GM12873 (cell line): ENCODE measurements around the gene DNAAF5.

Source experiments
- TF ChIP-seq, protein P1 (sequence below): IDR thresholded peaks from 2 replicates; pipeline ENCODE4 v1.5.1; 2012; ENCODE audit warnings: low read depth, mild to moderate bottlenecking, moderate library complexity, low read length, control low read depth; ENCODE audit not compliant: insufficient read depth; ENCODE audit errors: missing control alignments

DNAAF5 gene

GRCh38 chr7:739983-740942 is 13.8 kb downstream of the DNAAF5 start:
- TF ChIP-seq, protein P1, sequence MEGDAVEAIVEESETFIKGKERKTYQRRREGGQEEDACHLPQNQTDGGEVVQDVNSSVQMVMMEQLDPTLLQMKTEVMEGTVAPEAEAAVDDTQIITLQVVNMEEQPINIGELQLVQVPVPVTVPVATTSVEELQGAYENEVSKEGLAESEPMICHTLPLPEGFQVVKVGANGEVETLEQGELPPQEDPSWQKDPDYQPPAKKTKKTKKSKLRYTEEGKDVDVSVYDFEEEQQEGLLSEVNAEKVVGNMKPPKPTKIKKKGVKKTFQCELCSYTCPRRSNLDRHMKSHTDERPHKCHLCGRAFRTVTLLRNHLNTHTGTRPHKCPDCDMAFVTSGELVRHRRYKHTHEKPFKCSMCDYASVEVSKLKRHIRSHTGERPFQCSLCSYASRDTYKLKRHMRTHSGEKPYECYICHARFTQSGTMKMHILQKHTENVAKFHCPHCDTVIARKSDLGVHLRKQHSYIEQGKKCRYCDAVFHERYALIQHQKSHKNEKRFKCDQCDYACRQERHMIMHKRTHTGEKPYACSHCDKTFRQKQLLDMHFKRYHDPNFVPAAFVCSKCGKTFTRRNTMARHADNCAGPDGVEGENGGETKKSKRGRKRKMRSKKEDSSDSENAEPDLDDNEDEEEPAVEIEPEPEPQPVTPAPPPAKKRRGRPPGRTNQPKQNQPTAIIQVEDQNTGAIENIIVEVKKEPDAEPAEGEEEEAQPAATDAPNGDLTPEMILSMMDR = no peak

- TF ChIP-seq, protein P1 = no peak
Measured at GRCh38 chr7:741191-741671, 14.7 kb downstream of the DNAAF5 start.

- TF ChIP-seq, protein P1 = no peak
Measured at GRCh38 chr7:741850-742249, 15.4 kb downstream of the DNAAF5 start.

DNA sequence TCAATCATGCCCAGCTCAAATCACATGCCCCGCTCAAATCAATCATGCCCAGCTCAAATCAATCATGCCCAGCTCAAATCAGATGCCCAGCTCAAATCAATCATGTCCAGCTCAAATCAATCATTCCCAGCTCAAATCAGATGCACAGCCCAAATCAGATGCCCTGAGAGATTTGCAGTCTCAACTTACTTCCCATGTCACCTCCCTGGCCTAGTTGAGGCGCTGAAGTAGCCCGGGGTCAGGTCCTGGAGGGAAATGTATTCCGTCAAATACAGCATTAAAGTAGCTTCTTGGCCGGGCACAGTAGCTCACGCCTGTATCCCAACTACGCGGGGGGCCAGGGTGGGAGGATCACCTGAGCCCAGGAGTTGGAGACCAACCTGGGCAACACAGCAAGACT is 16.3 kb downstream of the DNAAF5 start:
- TF ChIP-seq, protein P1 = no peak

GRCh38 chr7:744854-745430 is 18.4 kb downstream of the DNAAF5 start:
- TF ChIP-seq, protein P1 = no peak

DNA sequence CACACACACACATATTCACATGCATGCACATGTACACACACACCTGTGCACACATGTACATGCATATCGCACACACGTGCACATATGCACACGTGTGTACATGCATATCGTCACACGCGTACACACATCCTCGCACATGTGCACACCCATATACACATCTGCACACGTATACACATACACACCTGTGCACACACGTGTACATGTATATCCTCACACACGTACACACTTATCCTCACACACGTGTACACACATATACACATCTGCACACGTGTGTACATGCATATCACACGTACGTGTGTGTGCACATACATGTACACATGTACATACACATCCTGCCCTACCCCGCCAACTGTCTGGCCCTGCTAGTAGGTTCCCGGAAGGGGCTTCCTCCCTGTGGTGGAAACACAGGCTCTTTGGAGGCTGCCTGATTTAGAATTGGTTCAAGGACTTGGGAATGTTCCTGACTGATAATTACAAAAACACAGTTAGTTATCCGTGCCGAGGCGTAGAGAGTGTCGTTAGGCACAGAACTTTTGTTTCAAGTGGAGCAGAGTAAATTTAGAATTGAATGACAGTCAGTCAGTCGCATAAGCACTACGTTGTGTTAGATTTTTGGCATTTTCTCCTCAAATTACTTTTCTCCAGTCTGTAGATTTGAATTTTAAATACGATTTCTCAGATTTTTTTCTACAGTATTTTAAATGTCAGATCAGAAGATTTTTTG is 19.1 kb downstream of the DNAAF5 start:
- TF ChIP-seq, protein P1 = no peak
